Spleen (tissue), 7 donors: ENCODE data around the gene FBXO40.

Experiments
- POLR2A ChIP-seq, 3 donors: fragments of 450-650 bp; IDR thresholded peaks; one replicate each; pipeline ENCODE4 v1.5.1; 2017; ENCODE audit warnings: antibody characterized with exemption in 3 of 3, mild to moderate bottlenecking in 1 of 3
- TF ChIP-seq, protein P1 (sequence below), 11 experiments: fragments of 200-600 bp in 7 of 11; fragments of 450-650 bp in 4 of 11; sonication (generic) in 4 of 11; IDR thresholded peaks in 8 of 11; conservative IDR thresholded peaks in 3 of 11; 1 replicate in 7 of 11; 2 replicates in 4 of 11; pipeline versions ENCODE4 v1.4.0 to v1.8.0; 2016 to 2021; ENCODE audit warnings: antibody characterized with exemption in 11 of 11, inconsistent platforms in 4 of 11, mild to moderate bottlenecking in 1 of 11
- donor health status: DM: no; HTN: no; CAD: no; lungs with moderate emphysema.
- donor health status: DM: no; HTN: no; CAD: no.
- donor health status: DM: no; HTN: no; CAD: no.

DNA sequence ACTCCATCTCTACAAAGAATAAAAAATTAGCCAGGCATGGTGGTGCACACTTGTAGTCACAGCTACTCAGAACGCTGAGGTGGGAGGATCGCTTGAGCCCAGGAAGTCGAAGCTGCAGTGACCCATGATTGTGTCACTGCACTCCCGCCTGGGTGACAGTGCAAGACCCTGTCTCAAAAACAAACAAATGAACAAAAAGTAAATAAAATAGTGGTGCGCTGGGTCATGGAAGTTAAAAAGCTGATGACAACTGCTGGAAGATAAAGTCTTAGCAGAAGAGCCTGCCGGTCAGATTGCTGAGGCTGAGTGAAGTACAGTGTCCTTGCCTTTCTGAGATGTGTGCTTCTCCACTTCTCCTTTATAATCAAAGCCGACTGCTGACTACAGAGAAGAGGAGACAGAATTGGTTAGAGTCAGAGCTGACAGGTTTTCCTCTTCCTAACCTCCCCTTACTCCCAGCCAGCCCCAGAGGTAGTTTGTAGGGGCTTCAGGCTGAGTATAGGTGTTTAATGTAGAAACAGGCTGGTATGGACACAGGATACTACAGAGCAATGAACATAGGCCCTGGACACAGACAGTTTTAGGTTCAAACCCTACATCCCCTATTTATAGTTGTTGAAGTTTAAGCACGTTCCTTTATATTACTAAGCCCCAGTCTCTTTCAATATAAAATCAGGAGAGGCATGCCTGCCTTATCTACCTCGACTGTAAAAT is 49.6 kb downstream of the FBXO40 start:
- TF ChIP-seq POLR2A (IDR thresholded peaks at IDR 0.05), result no peak
- TF ChIP-seq, protein P1, sequence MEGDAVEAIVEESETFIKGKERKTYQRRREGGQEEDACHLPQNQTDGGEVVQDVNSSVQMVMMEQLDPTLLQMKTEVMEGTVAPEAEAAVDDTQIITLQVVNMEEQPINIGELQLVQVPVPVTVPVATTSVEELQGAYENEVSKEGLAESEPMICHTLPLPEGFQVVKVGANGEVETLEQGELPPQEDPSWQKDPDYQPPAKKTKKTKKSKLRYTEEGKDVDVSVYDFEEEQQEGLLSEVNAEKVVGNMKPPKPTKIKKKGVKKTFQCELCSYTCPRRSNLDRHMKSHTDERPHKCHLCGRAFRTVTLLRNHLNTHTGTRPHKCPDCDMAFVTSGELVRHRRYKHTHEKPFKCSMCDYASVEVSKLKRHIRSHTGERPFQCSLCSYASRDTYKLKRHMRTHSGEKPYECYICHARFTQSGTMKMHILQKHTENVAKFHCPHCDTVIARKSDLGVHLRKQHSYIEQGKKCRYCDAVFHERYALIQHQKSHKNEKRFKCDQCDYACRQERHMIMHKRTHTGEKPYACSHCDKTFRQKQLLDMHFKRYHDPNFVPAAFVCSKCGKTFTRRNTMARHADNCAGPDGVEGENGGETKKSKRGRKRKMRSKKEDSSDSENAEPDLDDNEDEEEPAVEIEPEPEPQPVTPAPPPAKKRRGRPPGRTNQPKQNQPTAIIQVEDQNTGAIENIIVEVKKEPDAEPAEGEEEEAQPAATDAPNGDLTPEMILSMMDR (IDR thresholded peaks at IDR 0.05 in 8 of 11, conservative IDR thresholded peaks at IDR 0.05 in 3 of 11), result no peak
